ENCODE results near the gene WSB1. TPM values are rescaled to one million over a fixed set of nuclear protein-coding genes. Genes with fewer than 3 reads are reported as not detected.

The WSB1 gene
- total and polyA plus RNA-seq, 2 experiments from 2014 or later, result 101 to 108 TPM

GRCh38 chr17:27295945-27296344, 2.0 kb downstream of the WSB1 start (continued):
- TF ChIP-seq, protein P1, sequence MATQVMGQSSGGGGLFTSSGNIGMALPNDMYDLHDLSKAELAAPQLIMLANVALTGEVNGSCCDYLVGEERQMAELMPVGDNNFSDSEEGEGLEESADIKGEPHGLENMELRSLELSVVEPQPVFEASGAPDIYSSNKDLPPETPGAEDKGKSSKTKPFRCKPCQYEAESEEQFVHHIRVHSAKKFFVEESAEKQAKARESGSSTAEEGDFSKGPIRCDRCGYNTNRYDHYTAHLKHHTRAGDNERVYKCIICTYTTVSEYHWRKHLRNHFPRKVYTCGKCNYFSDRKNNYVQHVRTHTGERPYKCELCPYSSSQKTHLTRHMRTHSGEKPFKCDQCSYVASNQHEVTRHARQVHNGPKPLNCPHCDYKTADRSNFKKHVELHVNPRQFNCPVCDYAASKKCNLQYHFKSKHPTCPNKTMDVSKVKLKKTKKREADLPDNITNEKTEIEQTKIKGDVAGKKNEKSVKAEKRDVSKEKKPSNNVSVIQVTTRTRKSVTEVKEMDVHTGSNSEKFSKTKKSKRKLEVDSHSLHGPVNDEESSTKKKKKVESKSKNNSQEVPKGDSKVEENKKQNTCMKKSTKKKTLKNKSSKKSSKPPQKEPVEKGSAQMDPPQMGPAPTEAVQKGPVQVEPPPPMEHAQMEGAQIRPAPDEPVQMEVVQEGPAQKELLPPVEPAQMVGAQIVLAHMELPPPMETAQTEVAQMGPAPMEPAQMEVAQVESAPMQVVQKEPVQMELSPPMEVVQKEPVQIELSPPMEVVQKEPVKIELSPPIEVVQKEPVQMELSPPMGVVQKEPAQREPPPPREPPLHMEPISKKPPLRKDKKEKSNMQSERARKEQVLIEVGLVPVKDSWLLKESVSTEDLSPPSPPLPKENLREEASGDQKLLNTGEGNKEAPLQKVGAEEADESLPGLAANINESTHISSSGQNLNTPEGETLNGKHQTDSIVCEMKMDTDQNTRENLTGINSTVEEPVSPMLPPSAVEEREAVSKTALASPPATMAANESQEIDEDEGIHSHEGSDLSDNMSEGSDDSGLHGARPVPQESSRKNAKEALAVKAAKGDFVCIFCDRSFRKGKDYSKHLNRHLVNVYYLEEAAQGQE (IDR thresholded peaks at IDR 0.05; ENCODE audit: unreplicated experiment), result no peak
- no peak for TF ChIP-seq EZH2phosphoT487 (IDR thresholded peaks at IDR 0.05; ENCODE audit: unreplicated experiment)
- TF ChIP-seq, protein P2, sequence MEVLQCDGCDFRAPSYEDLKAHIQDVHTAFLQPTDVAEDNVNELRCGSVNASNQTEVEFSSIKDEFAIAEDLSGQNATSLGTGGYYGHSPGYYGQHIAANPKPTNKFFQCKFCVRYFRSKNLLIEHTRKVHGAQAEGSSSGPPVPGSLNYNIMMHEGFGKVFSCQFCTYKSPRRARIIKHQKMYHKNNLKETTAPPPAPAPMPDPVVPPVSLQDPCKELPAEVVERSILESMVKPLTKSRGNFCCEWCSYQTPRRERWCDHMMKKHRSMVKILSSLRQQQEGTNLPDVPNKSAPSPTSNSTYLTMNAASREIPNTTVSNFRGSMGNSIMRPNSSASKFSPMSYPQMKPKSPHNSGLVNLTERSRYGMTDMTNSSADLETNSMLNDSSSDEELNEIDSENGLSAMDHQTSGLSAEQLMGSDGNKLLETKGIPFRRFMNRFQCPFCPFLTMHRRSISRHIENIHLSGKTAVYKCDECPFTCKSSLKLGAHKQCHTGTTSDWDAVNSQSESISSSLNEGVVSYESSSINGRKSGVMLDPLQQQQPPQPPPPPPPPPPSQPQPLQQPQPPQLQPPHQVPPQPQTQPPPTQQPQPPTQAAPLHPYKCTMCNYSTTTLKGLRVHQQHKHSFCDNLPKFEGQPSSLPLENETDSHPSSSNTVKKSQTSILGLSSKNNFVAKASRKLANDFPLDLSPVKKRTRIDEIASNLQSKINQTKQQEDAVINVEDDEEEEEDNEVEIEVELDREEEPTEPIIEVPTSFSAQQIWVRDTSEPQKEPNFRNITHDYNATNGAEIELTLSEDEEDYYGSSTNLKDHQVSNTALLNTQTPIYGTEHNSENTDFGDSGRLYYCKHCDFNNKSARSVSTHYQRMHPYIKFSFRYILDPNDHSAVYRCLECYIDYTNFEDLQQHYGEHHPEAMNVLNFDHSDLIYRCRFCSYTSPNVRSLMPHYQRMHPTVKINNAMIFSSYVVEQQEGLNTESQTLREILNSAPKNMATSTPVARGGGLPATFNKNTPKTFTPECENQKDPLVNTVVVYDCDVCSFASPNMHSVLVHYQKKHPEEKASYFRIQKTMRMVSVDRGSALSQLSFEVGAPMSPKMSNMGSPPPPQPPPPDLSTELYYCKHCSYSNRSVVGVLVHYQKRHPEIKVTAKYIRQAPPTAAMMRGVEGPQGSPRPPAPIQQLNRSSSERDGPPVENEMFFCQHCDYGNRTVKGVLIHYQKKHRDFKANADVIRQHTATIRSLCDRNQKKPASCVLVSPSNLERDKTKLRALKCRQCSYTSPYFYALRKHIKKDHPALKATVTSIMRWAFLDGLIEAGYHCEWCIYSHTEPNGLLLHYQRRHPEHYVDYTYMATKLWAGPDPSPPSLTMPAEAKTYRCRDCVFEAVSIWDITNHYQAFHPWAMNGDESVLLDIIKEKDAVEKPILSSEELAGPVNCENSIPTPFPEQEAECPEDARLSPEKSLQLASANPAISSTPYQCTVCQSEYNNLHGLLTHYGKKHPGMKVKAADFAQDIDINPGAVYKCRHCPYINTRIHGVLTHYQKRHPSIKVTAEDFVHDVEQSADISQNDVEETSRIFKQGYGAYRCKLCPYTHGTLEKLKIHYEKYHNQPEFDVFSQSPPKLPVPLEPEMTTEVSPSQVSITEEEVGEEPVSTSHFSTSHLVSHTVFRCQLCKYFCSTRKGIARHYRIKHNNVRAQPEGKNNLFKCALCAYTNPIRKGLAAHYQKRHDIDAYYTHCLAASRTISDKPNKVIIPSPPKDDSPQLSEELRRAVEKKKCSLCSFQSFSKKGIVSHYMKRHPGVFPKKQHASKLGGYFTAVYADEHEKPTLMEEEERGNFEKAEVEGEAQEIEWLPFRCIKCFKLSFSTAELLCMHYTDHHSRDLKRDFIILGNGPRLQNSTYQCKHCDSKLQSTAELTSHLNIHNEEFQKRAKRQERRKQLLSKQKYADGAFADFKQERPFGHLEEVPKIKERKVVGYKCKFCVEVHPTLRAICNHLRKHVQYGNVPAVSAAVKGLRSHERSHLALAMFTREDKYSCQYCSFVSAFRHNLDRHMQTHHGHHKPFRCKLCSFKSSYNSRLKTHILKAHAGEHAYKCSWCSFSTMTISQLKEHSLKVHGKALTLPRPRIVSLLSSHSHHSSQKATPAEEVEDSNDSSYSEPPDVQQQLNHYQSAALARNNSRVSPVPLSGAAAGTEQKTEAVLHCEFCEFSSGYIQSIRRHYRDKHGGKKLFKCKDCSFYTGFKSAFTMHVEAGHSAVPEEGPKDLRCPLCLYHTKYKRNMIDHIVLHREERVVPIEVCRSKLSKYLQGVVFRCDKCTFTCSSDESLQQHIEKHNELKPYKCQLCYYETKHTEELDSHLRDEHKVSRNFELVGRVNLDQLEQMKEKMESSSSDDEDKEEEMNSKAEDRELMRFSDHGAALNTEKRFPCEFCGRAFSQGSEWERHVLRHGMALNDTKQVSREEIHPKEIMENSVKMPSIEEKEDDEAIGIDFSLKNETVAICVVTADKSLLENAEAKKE (CRISPR knock-in tag; IDR thresholded peaks at IDR 0.05), result no peak

- H3K27me3 ChIP-seq (ENCODE audit: insufficient read depth), result no peaks in the 10 kb centered on the region
- TF ChIP-seq CTCF (conservative IDR thresholded peaks at IDR 0.05; ENCODE audit: low read depth in 2 of 2), result no peak
- TF ChIP-seq ZNF114 (CRISPR knock-in tag; IDR thresholded peaks at IDR 0.05), result no peak
- H3K4me1 ChIP-seq (ENCODE audit: insufficient read depth), result peaks cover 14% of the 10 kb centered on the region; the same call in 1 of the 2 replicates
- H3F3A ChIP-seq (replicated peaks; ENCODE audit: low read depth), result no peaks in the 10 kb centered on the region
- peak overlapping the region; percentile 84 for H3K4me2 ChIP-seq
- Mint-ChIP-seq H3K4me3 (peak overlapping the region; percentile 94), H3K27me3 (ENCODE audit: insufficient read depth, low read depth, poor library complexity) (peaks cover 12% of the 10 kb centered on the region), H3K4me1 (peaks cover 29% of the 10 kb centered on the region), H3K9me3 (no peaks in the 10 kb centered on the region), H3K27ac (peak overlapping the region; percentile 82; the same call in 1 of the 2 replicates), H3K36me3 (ENCODE audit: low read depth) (peaks cover 7% of the 10 kb centered on the region; the same call in 1 of the 3 replicates)
- H3K27ac ChIP-seq (ENCODE audit: low read depth), result no peak overlapping the region
- H4K20me1 ChIP-seq (replicated peaks; ENCODE audit: insufficient read depth), result peaks cover 36% of the 10 kb centered on the region
- peak overlapping the region; percentile 98 for H3K4me3 ChIP-seq
- H3K36me3 ChIP-seq (ENCODE audit: insufficient read depth), result no peaks in the 10 kb centered on the region
- H2AFZ ChIP-seq, result no peak overlapping the region
- peaks cover 74% of the 10 kb centered on the region for H3K79me2 ChIP-seq (replicated peaks; ENCODE audit: insufficient read depth)
- no peaks in the 10 kb centered on the region for H3K9me2 ChIP-seq (ENCODE audit: insufficient read depth)
- no peak for DNase-seq (ENCODE audit: low spot score)
- no peak for ATAC-seq
Measured at GRCh38 chr17:27296428-27296979, 2.6 kb downstream of the WSB1 start.

Data from GM23338 (cell line).